MM.1S (cell line): ENCODE results near the gene PLEKHM1.

Source experiments
- DNase-seq: peaks from one replicate; pipeline ENCODE4 v3.0.0-alpha.2; 2015
- H2AFZ ChIP-seq: fragments of 300-600 bp; sonication (generic); 2 replicates; pipeline ENCODE4 v1.6.0; 2016; ENCODE audit warnings: antibody characterized with exemption, low read length
- H3F3A ChIP-seq: fragments of 300-600 bp; sonication (generic); 2 replicates; pipeline ENCODE4 v1.6.1; 2016; ENCODE audit warnings: mild to moderate bottlenecking, antibody characterized with exemption, low read length, moderate library complexity, mixed read lengths; ENCODE audit not compliant: insufficient read depth
- H3K27ac ChIP-seq: fragments of 300-600 bp; sonication (generic); 2 replicates; pipeline ENCODE4 v1.5.1; 2016; ENCODE audit warnings: mild to moderate bottlenecking, low read length
- H3K27me3 ChIP-seq: fragments of 300-600 bp; sonication (generic); replicated peaks from 2 replicates; pipeline ENCODE4 v1.6.0; 2016; ENCODE audit warnings: low read length; ENCODE audit not compliant: insufficient read depth
- H3K36me3 ChIP-seq: fragments of 300-600 bp; sonication (generic); replicated peaks from 2 replicates; pipeline ENCODE4 v1.6.1; 2016; ENCODE audit warnings: mild to moderate bottlenecking, low read length, mixed read lengths; ENCODE audit not compliant: insufficient read depth
- H3K4me1 ChIP-seq: fragments of 300-600 bp; sonication (generic); 2 replicates; pipeline ENCODE4 v1.6.1; 2016; ENCODE audit warnings: low read length, mixed read lengths
- H3K4me2 ChIP-seq: fragments of 300-600 bp; sonication (generic); 2 replicates; pipeline ENCODE4 v1.6.0; 2016; ENCODE audit warnings: low read depth, low read length
- H3K4me3 ChIP-seq: fragments of 300-600 bp; sonication (generic); 2 replicates; pipeline ENCODE4 v1.5.1; 2016; ENCODE audit warnings: low read length, mixed read lengths
- H3K79me2 ChIP-seq: fragments of 300-600 bp; sonication (generic); 2 replicates; pipeline ENCODE4 v1.6.1; 2016; ENCODE audit warnings: mixed run types, low read length, mixed read lengths
- H3K9ac ChIP-seq: fragments of 300-600 bp; sonication (generic); 2 replicates; pipeline ENCODE4 v1.6.1; 2016; ENCODE audit warnings: low read length, mixed read lengths
- H3K9me2 ChIP-seq: fragments of 300-600 bp; sonication (generic); replicated peaks from 2 replicates; pipeline ENCODE4 v1.6.1; 2016; ENCODE audit warnings: mild to moderate bottlenecking, low read length, mixed read lengths; ENCODE audit not compliant: insufficient read depth
- H3K9me3 ChIP-seq: fragments of 300-600 bp; sonication (generic); replicated peaks from 2 replicates; pipeline ENCODE4 v1.6.1; 2016; ENCODE audit warnings: mild to moderate bottlenecking, low read length, mixed read lengths; ENCODE audit not compliant: insufficient read depth
- H4K20me1 ChIP-seq: fragments of 300-600 bp; sonication (generic); 2 replicates; pipeline ENCODE4 v1.6.1; 2016; ENCODE audit warnings: mild to moderate bottlenecking, low read length, moderate library complexity, mixed read lengths; ENCODE audit not compliant: insufficient read depth
- CTCF ChIP-seq: fragments of 300-600 bp; sonication (generic); IDR thresholded peaks from 2 replicates; pipeline ENCODE4 v1.5.1; 2016; ENCODE audit warnings: antibody characterized with exemption, low read length, mixed read lengths
- EZH2 ChIP-seq: fragments of 300-600 bp; sonication (generic); optimal IDR thresholded peaks from 2 replicates; pipeline ENCODE3; 2017; ENCODE audit warnings: low read depth, mild to moderate bottlenecking, antibody characterized with exemption, low read length, mixed read lengths
- EZH2phosphoT487 ChIP-seq: fragments of 300-600 bp; sonication (generic); IDR thresholded peaks from 2 replicates; pipeline ENCODE4 v1.6.1; 2018; ENCODE audit warnings: antibody characterized with exemption, low read length

PLEKHM1 gene

GRCh38 chr17:45387739-45388138 lies 102.8 kb downstream of the PLEKHM1 start:
- Histone ChIP-seq H3F3A (no peaks in the 10 kb centered on the region), H3K9ac (no peak overlapping the region), H3K9me2 (no peaks in the 10 kb centered on the region), H3K9me3 (no peaks in the 10 kb centered on the region), H3K27ac (no peak overlapping the region), H3K4me1 (0 out of 2 replicates have a peak, but pooled peaks cover 3% of the 10 kb centered on the region), H3K36me3 (no peaks in the 10 kb centered on the region), H3K79me2 (no peaks in the 10 kb centered on the region), H4K20me1 (no peaks in the 10 kb centered on the region), H3K4me2 (no peak overlapping the region), H3K4me3 (no peak overlapping the region), H3K27me3 (no peaks in the 10 kb centered on the region), H2AFZ (no peak overlapping the region)
- DNase-seq = no peak
- TF ChIP-seq EZH2phosphoT487 (no peak), EZH2 (no peak), CTCF (no peak)

GRCh38 chr17:45386178-45386577 lies 104.3 kb downstream of the PLEKHM1 start:
- no peaks in the 10 kb centered on the region for H3K27me3 ChIP-seq
- no peak overlapping the region for H3K4me2 ChIP-seq
- H3K4me3 ChIP-seq = no peak overlapping the region
- no peak overlapping the region for H2AFZ ChIP-seq
- H3K9ac ChIP-seq = no peak overlapping the region
- no peaks in the 10 kb centered on the region for H3F3A ChIP-seq
- no peaks in the 10 kb centered on the region for H3K9me3 ChIP-seq
- no peak for TF ChIP-seq EZH2phosphoT487
- TF ChIP-seq CTCF = no peak
- TF ChIP-seq EZH2 = no peak
- H3K79me2 ChIP-seq = no peaks in the 10 kb centered on the region
- no peaks in the 10 kb centered on the region for H4K20me1 ChIP-seq
- H3K36me3 ChIP-seq = no peaks in the 10 kb centered on the region
- H3K27ac ChIP-seq = no peak overlapping the region
- DNase-seq = no peak
- 0 out of 2 replicates have a peak, but pooled peaks cover 3% of the 10 kb centered on the region for H3K4me1 ChIP-seq
- no peaks in the 10 kb centered on the region for H3K9me2 ChIP-seq
